Fibroblast of mammary gland (primary cell): Measurements from ENCODE around the gene PPP1R1A.
A peak's percentile ranks its signal among the peaks of the same experiment; 100 is the strongest.

ENCODE experiments used
- DNase-seq: peaks from one replicate; pipeline ENCODE4 v3.0.0-alpha.2; 2010; ENCODE audit warnings: low read depth
- H3K4me3 ChIP-seq: 2 replicates; pipeline ENCODE4 v1.5.1; 2011; ENCODE audit warnings: low read depth, mild to moderate bottlenecking, low read length, moderate library complexity; ENCODE audit not compliant: control insufficient read depth
- TF ChIP-seq, protein P1 (sequence below): conservative IDR thresholded peaks from 2 replicates; pipeline ENCODE4 v1.5.1; 2011; ENCODE audit warnings: low read depth, low read length, inconsistent platforms; ENCODE audit not compliant: control insufficient read depth, insufficient read depth

PPP1R1A gene

DNA sequence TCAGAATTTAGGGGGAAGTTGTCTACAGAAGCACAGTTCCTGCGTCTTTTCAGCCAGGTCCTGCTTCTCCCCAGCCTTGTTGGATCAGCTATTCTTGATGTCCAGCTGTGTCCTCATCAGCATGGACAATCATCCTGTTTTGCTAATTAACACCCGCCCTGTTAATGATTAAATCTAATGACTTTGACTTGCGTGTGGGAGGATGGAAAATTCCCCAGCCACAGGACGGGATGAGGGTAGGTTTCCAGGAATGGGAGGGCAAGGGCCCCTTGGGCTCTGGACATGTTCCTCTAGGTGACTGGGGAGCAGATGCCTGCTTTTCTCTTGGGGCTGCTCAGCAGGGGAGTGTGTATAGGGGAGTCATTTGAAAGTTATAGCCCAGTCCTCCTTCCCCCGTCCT, 5.3 kb upstream of the PPP1R1A start:
- TF ChIP-seq, protein P1, sequence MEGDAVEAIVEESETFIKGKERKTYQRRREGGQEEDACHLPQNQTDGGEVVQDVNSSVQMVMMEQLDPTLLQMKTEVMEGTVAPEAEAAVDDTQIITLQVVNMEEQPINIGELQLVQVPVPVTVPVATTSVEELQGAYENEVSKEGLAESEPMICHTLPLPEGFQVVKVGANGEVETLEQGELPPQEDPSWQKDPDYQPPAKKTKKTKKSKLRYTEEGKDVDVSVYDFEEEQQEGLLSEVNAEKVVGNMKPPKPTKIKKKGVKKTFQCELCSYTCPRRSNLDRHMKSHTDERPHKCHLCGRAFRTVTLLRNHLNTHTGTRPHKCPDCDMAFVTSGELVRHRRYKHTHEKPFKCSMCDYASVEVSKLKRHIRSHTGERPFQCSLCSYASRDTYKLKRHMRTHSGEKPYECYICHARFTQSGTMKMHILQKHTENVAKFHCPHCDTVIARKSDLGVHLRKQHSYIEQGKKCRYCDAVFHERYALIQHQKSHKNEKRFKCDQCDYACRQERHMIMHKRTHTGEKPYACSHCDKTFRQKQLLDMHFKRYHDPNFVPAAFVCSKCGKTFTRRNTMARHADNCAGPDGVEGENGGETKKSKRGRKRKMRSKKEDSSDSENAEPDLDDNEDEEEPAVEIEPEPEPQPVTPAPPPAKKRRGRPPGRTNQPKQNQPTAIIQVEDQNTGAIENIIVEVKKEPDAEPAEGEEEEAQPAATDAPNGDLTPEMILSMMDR = no peak
- DNase-seq = no peak
- H3K4me3 ChIP-seq = no peak overlapping the region

DNA sequence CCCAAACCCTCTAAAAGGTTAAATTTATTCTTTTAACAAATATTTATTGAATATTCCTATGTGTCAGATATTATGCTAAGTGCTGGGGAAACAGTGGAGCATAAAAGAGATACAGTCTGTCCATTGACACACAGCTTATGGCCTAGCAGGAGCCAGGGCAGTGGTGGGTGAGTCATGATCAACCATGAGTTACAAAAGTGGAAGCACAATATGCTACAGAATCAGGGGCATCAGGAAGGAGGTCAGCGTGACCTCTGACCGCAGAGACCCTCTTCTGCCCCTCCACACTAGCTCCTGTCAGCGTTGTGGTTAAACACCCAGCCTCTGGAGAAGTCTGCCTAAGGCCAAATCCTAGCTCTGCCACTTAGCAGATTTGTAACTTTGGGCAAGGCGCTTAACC, 4.7 kb upstream of the PPP1R1A start:
- DNase-seq = peak; percentile 35
- no peak overlapping the region for H3K4me3 ChIP-seq
- TF ChIP-seq, protein P1 = no peak

DNA sequence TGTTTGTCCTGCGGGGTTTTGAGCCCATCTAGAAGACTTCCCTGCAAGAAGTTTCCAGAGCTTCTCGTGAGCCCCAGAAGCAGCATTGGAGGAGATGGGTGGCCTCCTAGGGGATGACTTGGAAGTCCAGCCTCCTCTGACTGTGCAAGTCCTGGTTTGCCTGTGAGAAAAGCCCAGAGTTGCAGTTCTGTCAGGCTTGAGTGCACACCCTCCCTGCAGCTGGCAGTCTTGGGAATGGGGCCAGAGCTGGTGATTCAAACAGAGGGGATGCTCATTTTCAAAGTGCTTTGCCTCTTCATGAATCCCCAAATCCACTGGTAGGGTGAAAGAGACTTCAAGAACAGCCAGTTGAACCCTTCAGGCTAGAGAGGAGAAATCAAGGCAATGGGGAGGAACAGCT, 3.9 kb upstream of the PPP1R1A start:
- no peak overlapping the region for H3K4me3 ChIP-seq
- TF ChIP-seq, protein P1 = no peak
- DNase-seq = peak; percentile 46

DNA sequence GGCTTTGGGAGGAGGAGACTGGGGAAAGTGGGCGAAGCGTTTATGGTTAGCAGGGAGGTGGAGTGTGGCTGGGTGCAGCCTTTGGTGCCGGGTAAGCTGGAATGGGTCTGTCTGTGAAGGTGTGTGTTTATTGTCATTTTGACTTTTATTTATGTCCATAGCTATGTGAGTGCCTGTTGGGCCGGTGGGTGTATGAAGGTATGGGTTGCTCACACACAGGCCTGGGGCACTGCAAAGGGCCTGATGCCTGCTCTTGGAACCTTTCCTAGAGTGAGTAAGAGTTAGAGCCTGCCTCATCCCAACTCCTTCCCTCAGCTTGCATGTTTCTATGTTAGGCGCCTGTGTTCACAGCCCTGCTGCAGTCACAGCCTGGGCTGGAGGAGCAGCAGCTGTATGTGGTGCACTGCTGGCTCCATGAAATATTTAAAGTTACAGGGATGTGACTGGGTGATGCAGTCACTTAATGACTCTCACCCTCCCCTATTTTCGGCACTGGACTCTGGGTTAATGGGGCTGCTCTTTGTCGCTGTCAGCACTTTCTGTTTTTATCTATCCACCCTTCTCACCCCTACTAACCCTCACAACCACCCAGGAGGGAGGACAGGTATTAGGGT, 2.6 kb upstream of the PPP1R1A start:
- peak; percentile 22 for DNase-seq
- TF ChIP-seq, protein P1 = no peak

DNA sequence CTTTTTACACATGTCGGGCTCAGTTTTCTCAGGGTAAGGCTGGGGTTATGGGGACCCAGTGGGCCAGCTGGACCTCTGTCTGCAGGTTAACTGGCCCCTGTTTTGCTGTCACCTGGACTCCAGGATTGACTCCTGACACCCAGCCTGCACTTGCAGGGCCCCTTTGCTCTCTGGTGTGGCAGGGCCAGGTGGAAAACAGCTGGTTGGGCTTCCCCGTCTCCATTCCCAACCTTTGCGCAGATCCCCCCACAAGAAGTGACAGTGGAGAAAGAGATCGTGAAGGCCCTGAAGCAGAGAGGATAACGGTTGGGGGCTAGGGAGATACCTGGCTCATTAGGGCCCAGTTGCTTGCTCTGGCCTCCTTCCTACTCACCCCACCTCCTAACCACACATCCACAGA, 1.5 kb upstream of the PPP1R1A start:
- TF ChIP-seq, protein P1 = no peak
- H3K4me3 ChIP-seq = no peak overlapping the region
- DNase-seq = no peak

More for the DNA sequence above, 2.6 kb upstream of the PPP1R1A start:
- H3K4me3 ChIP-seq = no peak overlapping the region

DNA sequence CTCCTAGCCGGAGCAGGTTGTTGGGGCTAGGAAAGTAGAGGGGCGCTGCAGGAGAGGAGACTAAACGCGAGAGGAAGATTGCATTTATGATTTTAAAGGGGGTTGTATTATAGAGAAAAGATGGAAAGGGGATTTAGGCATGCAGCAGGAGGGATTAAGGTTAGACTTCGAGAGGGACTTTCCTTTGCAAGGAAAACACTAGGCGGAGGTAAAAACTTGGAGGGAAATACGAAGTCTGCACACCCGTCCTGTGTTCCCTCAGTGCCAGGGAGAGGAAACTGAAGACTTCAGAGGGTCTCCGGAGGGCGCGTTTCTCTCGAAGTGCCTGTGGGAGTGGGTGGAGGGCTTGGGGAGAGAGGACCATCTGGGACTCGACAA, 420 bp upstream of the PPP1R1A start:
- no peak for DNase-seq
- TF ChIP-seq, protein P1 = no peak
- no peak overlapping the region for H3K4me3 ChIP-seq
